Trophoblast cell (in vitro differentiated cells and primary cell): ENCODE data around the gene CHRNA5.

Experiments used
- DNase-seq, 2 donors: peaks; one replicate each; pipeline ENCODE4 v3.0.0-alpha.2; 2016
- H2AFZ ChIP-seq: 2 replicates; pipeline ENCODE4 v1.6.1; 2013; ENCODE audit warnings: low read length, moderate library complexity, mild to moderate bottlenecking; ENCODE audit not compliant: insufficient read depth, poor library complexity
- H2AK5ac ChIP-seq: 2 replicates; pipeline ENCODE4 v1.6.1; 2013; ENCODE audit warnings: mild to moderate bottlenecking, low read length
- H2BK120ac ChIP-seq: 2 replicates; pipeline ENCODE4 v1.6.1; 2013; ENCODE audit warnings: low read length, mild to moderate bottlenecking, moderate library complexity; ENCODE audit not compliant: insufficient read depth, poor library complexity
- H2BK12ac ChIP-seq: 2 replicates; pipeline ENCODE4 v1.6.1; 2013; ENCODE audit warnings: mild to moderate bottlenecking, low read length, moderate library complexity
- H2BK5ac ChIP-seq: 2 replicates; pipeline ENCODE4 v1.6.1; 2013; ENCODE audit warnings: low read length, low read depth, moderate library complexity, mild to moderate bottlenecking; ENCODE audit not compliant: poor library complexity
- H3K14ac ChIP-seq: 2 replicates; pipeline ENCODE4 v1.6.1; 2013; ENCODE audit warnings: mild to moderate bottlenecking, low read length
- H3K18ac ChIP-seq: 2 replicates; pipeline ENCODE4 v1.6.1; 2013; ENCODE audit warnings: mild to moderate bottlenecking, low read length
- H3K23ac ChIP-seq: 2 replicates; pipeline ENCODE4 v1.6.1; 2013; ENCODE audit warnings: low read length
- H3K27ac ChIP-seq: 2 replicates; pipeline ENCODE4 v1.5.1; 2013; ENCODE audit warnings: low read depth, mild to moderate bottlenecking, inconsistent platforms, low read length, moderate library complexity
- H3K27me3 ChIP-seq: 2 replicates; pipeline ENCODE4 v1.6.1; 2013; ENCODE audit warnings: inconsistent platforms, mild to moderate bottlenecking, low read length, moderate library complexity; ENCODE audit not compliant: insufficient read depth
- H3K36me3 ChIP-seq, 2 experiments: 1 replicate in 1 of 2; 2 replicates in 1 of 2; pipeline ENCODE4 v1.6.1; 2013; ENCODE audit warnings: low read length in 2 of 2, mild to moderate bottlenecking in 2 of 2, moderate library complexity in 1 of 2; ENCODE audit not compliant: insufficient read depth in 2 of 2, control insufficient read depth in 1 of 2
- H3K4ac ChIP-seq: 2 replicates; pipeline ENCODE4 v1.6.1; 2013; ENCODE audit warnings: low read depth, mild to moderate bottlenecking, low read length, moderate library complexity
- H3K4me1 ChIP-seq, 2 experiments: 1 replicate in 1 of 2; 2 replicates in 1 of 2; pipeline ENCODE4 v1.6.1; 2013; ENCODE audit warnings: low read length in 2 of 2, mild to moderate bottlenecking in 2 of 2, moderate library complexity in 1 of 2; ENCODE audit not compliant: insufficient read depth in 2 of 2, control insufficient read depth in 1 of 2
- H3K4me2 ChIP-seq: 2 replicates; pipeline ENCODE4 v1.6.1; 2013; ENCODE audit warnings: inconsistent platforms, mild to moderate bottlenecking, low read length, moderate library complexity
- H3K4me3 ChIP-seq: 2 replicates; pipeline ENCODE4 v1.5.1; 2013; ENCODE audit warnings: mild to moderate bottlenecking, low read depth, low read length, inconsistent platforms
- H3K79me1 ChIP-seq: one replicate; pipeline ENCODE4 v1.6.1; 2013; ENCODE audit warnings: low read length
- H3K79me2 ChIP-seq: 2 replicates; pipeline ENCODE4 v1.6.1; 2013; ENCODE audit warnings: low read length, mild to moderate bottlenecking; ENCODE audit not compliant: control insufficient read depth, insufficient read depth, poor library complexity
- H3K9ac ChIP-seq: 2 replicates; pipeline ENCODE4 v1.6.1; 2013; ENCODE audit warnings: mild to moderate bottlenecking, low read length
- H3K9me3 ChIP-seq: 2 replicates; pipeline ENCODE4 v1.6.1; 2013; ENCODE audit warnings: low read depth, mild to moderate bottlenecking, control low read depth, inconsistent platforms, low read length; ENCODE audit not compliant: insufficient read depth
- H4K12ac ChIP-seq: 2 replicates; pipeline ENCODE4 v1.6.1; 2013; ENCODE audit warnings: low read depth, mild to moderate bottlenecking, low read length, moderate library complexity
- H4K8ac ChIP-seq: 2 replicates; pipeline ENCODE4 v1.6.1; 2013; ENCODE audit warnings: low read depth, mild to moderate bottlenecking, low read length, moderate library complexity
- H4K91ac ChIP-seq: one replicate; pipeline ENCODE4 v1.6.1; 2013; ENCODE audit warnings: low read depth, mild to moderate bottlenecking, low read length, moderate library complexity
- WGBS: extraction: QIAGEN DNeasy Blood & Tissue Kit; methylation state at CpG from one replicate; pipeline ENCODE4 v1.1.7; 2013; ENCODE audit warnings: missing lambda C conversion rate; ENCODE audit not compliant: insufficient read length, insufficient coverage; ENCODE audit errors: extremely low coverage; 5-methylcytosine and 5-hydroxymethylcytosine counted together

CHRNA5 gene

DNA sequence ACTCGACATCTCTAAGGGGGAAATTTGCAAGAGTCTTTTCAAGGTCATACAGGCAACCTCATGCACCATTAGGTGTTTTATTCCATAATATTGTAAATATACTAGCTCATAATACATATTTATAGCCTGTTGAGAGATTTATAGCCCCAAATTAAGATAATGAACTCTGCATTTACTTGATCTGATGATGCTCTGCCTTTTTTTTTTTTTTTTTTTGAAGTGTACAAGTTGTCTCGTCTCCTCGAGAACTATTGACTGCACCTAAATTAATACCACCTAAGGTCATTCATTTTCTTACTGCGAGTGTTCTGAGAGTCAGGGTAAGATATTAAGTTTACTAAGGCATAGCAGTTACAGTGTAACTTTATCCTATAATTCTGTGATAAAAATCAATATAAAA lies 6.1 kb downstream of the CHRNA5 start:
- no CpG with 5 or more reads among the region's 4 CpGs for WGBS
- Histone ChIP-seq H2AK5ac (no peak overlapping the region), H3K9ac (no peak overlapping the region), H2AFZ (no peak overlapping the region), H2BK12ac (no peak overlapping the region), H3K79me2 (no peaks in the 10 kb centered on the region), H3K79me1 (no peaks in the 10 kb centered on the region), H4K8ac (no peak overlapping the region), H3K27ac (no peak overlapping the region), H3K18ac (no peak overlapping the region), H2BK5ac (no peak overlapping the region), H4K12ac (no peak overlapping the region), H3K14ac (no peak overlapping the region), H3K4me1 (no peaks in the 10 kb centered on the region), H2BK120ac (no peak overlapping the region), H3K36me3 (no peaks in the 10 kb centered on the region), H3K4me2 (no peak overlapping the region), H4K91ac (no peak overlapping the region), H3K4ac (no peak overlapping the region), H3K4me3 (no peak overlapping the region), H3K23ac (no peak overlapping the region), H3K9me3 (no peaks in the 10 kb centered on the region), H3K27me3 (no peaks in the 10 kb centered on the region)
- DNase-seq = no peak

DNA sequence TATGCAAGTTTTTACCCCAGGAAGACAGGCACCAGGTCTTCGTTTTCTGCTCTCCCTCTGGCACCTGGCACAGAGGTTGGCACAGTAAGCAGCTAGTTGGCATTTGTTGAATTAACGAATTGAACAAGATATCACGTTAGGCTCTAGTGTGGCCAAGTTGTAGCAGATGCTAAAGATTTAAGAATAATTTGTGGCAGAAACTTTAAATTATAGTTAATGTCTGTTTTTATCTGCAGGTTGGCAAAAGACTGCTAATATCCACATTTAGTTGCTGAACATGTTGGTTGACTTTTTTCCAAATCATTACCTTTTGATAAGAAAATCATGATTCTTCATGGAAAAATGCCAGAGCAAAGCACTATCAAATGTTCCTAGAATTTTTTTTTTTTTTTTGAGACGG lies 8.1 kb downstream of the CHRNA5 start:
- Histone ChIP-seq H3K79me1 (no peaks in the 10 kb centered on the region), H2BK12ac (no peak overlapping the region), H3K4me2 (no peak overlapping the region), H2BK120ac (no peak overlapping the region), H3K27ac (no peak overlapping the region), H3K27me3 (no peaks in the 10 kb centered on the region), H4K91ac (no peak overlapping the region), H4K8ac (no peak overlapping the region), H2BK5ac (no peak overlapping the region), H3K9me3 (no peaks in the 10 kb centered on the region), H3K36me3 (no peaks in the 10 kb centered on the region), H3K23ac (no peak overlapping the region), H3K4me1 (no peaks in the 10 kb centered on the region), H3K79me2 (no peaks in the 10 kb centered on the region), H2AFZ (no peak overlapping the region), H2AK5ac (no peak overlapping the region), H3K4me3 (no peak overlapping the region), H3K14ac (no peak overlapping the region), H4K12ac (no peak overlapping the region), H3K18ac (no peak overlapping the region), H3K9ac (no peak overlapping the region), H3K4ac (no peak overlapping the region)
- no peak for DNase-seq
- WGBS = no CpG with 5 or more reads among the region's 4 CpGs

DNA sequence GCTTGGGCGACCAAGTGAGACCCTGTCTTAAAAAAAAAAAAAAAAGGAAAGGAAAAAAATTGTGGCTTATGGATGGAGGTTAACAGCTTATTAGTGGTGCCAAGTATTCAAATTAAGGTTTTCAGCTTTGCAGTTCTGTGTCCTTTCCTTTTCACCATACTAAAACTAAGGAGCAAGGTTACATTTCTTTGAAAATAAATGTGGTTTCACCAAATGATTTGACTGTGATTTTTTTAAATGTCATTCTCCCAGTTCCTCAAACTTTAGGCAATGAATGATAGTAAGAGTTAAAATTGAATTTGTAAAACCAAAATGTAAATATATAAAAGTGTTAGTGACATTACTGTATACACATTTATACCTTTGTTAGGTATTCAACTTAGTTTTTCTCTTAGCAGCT lies 9.6 kb downstream of the CHRNA5 start:
- no peaks in the 10 kb centered on the region for H3K36me3 ChIP-seq
- DNase-seq = no peak
- no peak overlapping the region for H2BK12ac ChIP-seq
- H2AFZ ChIP-seq = no peak overlapping the region
- H2BK5ac ChIP-seq = no peak overlapping the region
- no CpG with 5 or more reads among the region's 1 CpG for WGBS
- no peaks in the 10 kb centered on the region for H3K79me2 ChIP-seq
- no peaks in the 10 kb centered on the region for H3K27me3 ChIP-seq
- H3K14ac ChIP-seq = no peak overlapping the region
- H3K4me1 ChIP-seq = no peaks in the 10 kb centered on the region
- no peak overlapping the region for H4K8ac ChIP-seq
- no peak overlapping the region for H3K18ac ChIP-seq
- H3K4ac ChIP-seq = no peak overlapping the region
- no peak overlapping the region for H3K23ac ChIP-seq
- no peak overlapping the region for H2AK5ac ChIP-seq
- no peak overlapping the region for H3K4me3 ChIP-seq
- H4K91ac ChIP-seq = no peak overlapping the region
- H3K9ac ChIP-seq = no peak overlapping the region
- no peak overlapping the region for H2BK120ac ChIP-seq
- no peak overlapping the region for H3K27ac ChIP-seq
- H3K79me1 ChIP-seq = no peaks in the 10 kb centered on the region
- no peaks in the 10 kb centered on the region for H3K9me3 ChIP-seq
- no peak overlapping the region for H3K4me2 ChIP-seq
- H4K12ac ChIP-seq = no peak overlapping the region

DNA sequence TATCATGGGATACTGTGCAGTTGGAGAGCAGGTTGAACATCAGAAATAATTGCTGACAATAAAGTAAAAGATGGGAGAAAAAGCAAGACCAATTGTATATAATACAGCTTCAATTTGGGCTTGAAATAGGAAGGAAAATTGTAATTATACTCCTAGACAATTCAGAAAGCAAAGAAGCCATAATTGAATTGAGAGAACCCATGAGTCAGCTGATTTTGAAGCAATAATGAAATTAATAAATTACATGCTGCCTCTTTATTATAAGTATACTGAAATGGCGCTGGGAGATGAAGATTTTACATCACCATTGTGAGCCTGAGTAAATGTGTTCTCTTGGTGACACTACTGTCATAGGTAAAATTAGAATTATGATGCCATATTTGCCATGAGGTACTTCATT lies 32.3 kb downstream of the CHRNA5 start:
- no peaks in the 10 kb centered on the region for H3K27me3 ChIP-seq
- no peak overlapping the region for H3K4me3 ChIP-seq
- no peak overlapping the region for H3K27ac ChIP-seq
- no peaks in the 10 kb centered on the region for H3K36me3 ChIP-seq
- H3K9ac ChIP-seq = no peak overlapping the region
- H3K4ac ChIP-seq = no peak overlapping the region
- no peaks in the 10 kb centered on the region for H3K79me1 ChIP-seq
- H3K14ac ChIP-seq = no peak overlapping the region
- peaks cover 2% of the 10 kb centered on the region for H3K9me3 ChIP-seq
- no peak overlapping the region for H2BK5ac ChIP-seq
- no CpG with 5 or more reads among the region's 1 CpG for WGBS
- H3K79me2 ChIP-seq = no peaks in the 10 kb centered on the region
- no peaks in the 10 kb centered on the region for H3K4me1 ChIP-seq
- H2BK120ac ChIP-seq = no peak overlapping the region
- no peak overlapping the region for H4K8ac ChIP-seq
- no peak overlapping the region for H4K91ac ChIP-seq
- H2AK5ac ChIP-seq = no peak overlapping the region
- no peak overlapping the region for H3K4me2 ChIP-seq
- no peak overlapping the region for H3K18ac ChIP-seq
- H3K23ac ChIP-seq = no peak overlapping the region
- no peak overlapping the region for H2AFZ ChIP-seq
- H2BK12ac ChIP-seq = no peak overlapping the region
- no peak for DNase-seq
- H4K12ac ChIP-seq = no peak overlapping the region
